HL-60 (cell line): Measurements from ENCODE around the gene PTPN1.

ENCODE experiments used
- DNase-seq, 2 experiments: peaks; one replicate each; pipeline ENCODE4 v3.0.0-alpha.2; 2010 to 2020; ENCODE audit warnings: low read depth in 1 of 2, low spot score in 1 of 2
- H3K27ac ChIP-seq: fragments of 250-450 bp; sonication (Bioruptor Pico); replicated peaks from 2 replicates; pipeline ENCODE4 v1.5.1; 2020; ENCODE audit warnings: mild to moderate bottlenecking, moderate library complexity
- H3K27me3 ChIP-seq: fragments of 250-450 bp; sonication (Bioruptor Pico); 2 replicates; pipeline ENCODE4 v1.5.1; 2021; ENCODE audit warnings: mild to moderate bottlenecking, moderate library complexity; ENCODE audit not compliant: insufficient read depth, poor library complexity, severe bottlenecking
- H3K4me3 ChIP-seq: replicated peaks from 2 replicates; pipeline ENCODE4 v1.5.1; 2011; ENCODE audit warnings: mild to moderate bottlenecking, control low read depth, low read length; ENCODE audit not compliant: insufficient read depth
- CTCF ChIP-seq: IDR thresholded peaks from one replicate; pipeline ENCODE4 v1.5.1; 2011; ENCODE audit warnings: low read length, control low read depth, inconsistent platforms; ENCODE audit not compliant: insufficient read depth
- GABPA ChIP-seq: IDR thresholded peaks from 2 replicates; pipeline ENCODE4 v1.6.1; 2012; ENCODE audit warnings: low read depth
- POLR2AphosphoS5 ChIP-seq: IDR thresholded peaks from 2 replicates; pipeline ENCODE4 v1.6.1; 2012; ENCODE audit warnings: low read depth
- SPI1 ChIP-seq: IDR thresholded peaks from 2 replicates; pipeline ENCODE4 v1.6.1; 2012; ENCODE audit warnings: low read depth, mild to moderate bottlenecking, borderline replicate concordance
- TF ChIP-seq, protein P1 (sequence below): IDR thresholded peaks from 2 replicates; pipeline ENCODE4 v1.6.1; 2012; ENCODE audit warnings: low read depth; ENCODE audit not compliant: insufficient replicate concordance

The PTPN1 gene

GRCh38 chr20:50528804-50529351 is 18.7 kb downstream of the PTPN1 start:
- H3K27ac ChIP-seq = no peak overlapping the region
- DNase-seq = no peak
- H3K4me3 ChIP-seq = no peak overlapping the region
- no peak for TF ChIP-seq POLR2AphosphoS5
- no peak for TF ChIP-seq GABPA
- no peak for TF ChIP-seq CTCF
- no peak for TF ChIP-seq SPI1
- TF ChIP-seq, protein P1, sequence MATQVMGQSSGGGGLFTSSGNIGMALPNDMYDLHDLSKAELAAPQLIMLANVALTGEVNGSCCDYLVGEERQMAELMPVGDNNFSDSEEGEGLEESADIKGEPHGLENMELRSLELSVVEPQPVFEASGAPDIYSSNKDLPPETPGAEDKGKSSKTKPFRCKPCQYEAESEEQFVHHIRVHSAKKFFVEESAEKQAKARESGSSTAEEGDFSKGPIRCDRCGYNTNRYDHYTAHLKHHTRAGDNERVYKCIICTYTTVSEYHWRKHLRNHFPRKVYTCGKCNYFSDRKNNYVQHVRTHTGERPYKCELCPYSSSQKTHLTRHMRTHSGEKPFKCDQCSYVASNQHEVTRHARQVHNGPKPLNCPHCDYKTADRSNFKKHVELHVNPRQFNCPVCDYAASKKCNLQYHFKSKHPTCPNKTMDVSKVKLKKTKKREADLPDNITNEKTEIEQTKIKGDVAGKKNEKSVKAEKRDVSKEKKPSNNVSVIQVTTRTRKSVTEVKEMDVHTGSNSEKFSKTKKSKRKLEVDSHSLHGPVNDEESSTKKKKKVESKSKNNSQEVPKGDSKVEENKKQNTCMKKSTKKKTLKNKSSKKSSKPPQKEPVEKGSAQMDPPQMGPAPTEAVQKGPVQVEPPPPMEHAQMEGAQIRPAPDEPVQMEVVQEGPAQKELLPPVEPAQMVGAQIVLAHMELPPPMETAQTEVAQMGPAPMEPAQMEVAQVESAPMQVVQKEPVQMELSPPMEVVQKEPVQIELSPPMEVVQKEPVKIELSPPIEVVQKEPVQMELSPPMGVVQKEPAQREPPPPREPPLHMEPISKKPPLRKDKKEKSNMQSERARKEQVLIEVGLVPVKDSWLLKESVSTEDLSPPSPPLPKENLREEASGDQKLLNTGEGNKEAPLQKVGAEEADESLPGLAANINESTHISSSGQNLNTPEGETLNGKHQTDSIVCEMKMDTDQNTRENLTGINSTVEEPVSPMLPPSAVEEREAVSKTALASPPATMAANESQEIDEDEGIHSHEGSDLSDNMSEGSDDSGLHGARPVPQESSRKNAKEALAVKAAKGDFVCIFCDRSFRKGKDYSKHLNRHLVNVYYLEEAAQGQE = no peak
- H3K27me3 ChIP-seq = no peaks in the 10 kb centered on the region

DNA sequence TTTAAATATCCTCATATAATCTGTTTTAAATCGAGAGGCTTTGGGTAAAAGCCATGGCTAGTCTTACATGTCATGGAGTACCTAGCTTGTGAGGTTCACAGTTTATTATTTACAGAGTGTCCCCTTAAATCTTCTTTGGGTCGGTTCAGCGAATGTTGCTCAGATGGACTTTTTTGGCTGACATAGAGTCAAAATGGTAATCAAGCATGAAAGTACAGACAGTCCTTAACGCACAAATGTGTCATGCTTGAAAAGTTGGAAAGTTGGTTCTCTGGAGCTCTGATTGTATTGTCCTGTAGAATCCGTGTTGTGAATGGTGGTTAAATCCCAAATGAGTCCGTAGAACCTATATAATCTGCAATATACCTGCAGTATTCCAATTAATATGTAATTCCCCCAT is 22.0 kb downstream of the PTPN1 start:
- Histone ChIP-seq H3K4me3 (no peak overlapping the region), H3K27ac (no peak overlapping the region; the same call in 1 of the 2 replicates), H3K27me3 (no peaks in the 10 kb centered on the region)
- TF ChIP-seq CTCF (no peak), SPI1 (no peak)
- no peak for DNase-seq

- Histone ChIP-seq H3K27me3 (no peaks in the 10 kb centered on the region), H3K27ac (no peak overlapping the region), H3K4me3 (no peak overlapping the region)
- DNase-seq = no peak
- TF ChIP-seq POLR2AphosphoS5 (no peak), CTCF (no peak), GABPA (no peak), SPI1 (no peak)
- TF ChIP-seq, protein P1 = no peak
These were observed 22.9 kb downstream of the PTPN1 start for GRCh38 chr20:50533061-50533460.

DNA sequence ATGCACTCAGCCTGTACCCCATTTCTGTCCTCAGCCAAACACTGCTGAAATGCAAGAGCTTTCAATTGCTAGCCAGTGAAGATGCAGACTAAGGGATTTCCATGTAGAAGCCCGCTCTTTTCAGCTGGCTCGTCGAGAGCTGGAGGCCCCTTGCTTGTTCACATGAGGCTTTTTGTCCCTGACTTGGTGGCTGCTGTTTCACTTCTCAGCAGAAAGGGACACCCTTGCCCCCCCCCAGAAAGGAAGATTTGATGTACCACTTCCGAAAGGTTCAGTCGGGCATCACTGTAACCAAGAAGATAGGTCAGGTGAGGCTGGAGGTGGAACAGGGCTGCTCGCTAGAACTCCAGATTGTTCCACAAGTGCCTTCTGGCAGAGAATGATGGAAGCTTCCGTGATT is 23.3 kb downstream of the PTPN1 start:
- DNase-seq = no peak
- H3K27ac ChIP-seq = no peak overlapping the region
- no peak overlapping the region for H3K4me3 ChIP-seq
- TF ChIP-seq POLR2AphosphoS5 (no peak), CTCF (no peak), GABPA (no peak), SPI1 (no peak)
- TF ChIP-seq, protein P1 = no peak
- H3K27me3 ChIP-seq = no peaks in the 10 kb centered on the region
